ENCODE results near the gene PAM. TPM values are rescaled to one million over a fixed set of nuclear protein-coding genes. Genes with fewer than 3 reads are reported as not detected.

PAM gene
- total and polyA plus RNA-seq, 7 donors = 14.3 to 261 (median 198) TPM

DNA sequence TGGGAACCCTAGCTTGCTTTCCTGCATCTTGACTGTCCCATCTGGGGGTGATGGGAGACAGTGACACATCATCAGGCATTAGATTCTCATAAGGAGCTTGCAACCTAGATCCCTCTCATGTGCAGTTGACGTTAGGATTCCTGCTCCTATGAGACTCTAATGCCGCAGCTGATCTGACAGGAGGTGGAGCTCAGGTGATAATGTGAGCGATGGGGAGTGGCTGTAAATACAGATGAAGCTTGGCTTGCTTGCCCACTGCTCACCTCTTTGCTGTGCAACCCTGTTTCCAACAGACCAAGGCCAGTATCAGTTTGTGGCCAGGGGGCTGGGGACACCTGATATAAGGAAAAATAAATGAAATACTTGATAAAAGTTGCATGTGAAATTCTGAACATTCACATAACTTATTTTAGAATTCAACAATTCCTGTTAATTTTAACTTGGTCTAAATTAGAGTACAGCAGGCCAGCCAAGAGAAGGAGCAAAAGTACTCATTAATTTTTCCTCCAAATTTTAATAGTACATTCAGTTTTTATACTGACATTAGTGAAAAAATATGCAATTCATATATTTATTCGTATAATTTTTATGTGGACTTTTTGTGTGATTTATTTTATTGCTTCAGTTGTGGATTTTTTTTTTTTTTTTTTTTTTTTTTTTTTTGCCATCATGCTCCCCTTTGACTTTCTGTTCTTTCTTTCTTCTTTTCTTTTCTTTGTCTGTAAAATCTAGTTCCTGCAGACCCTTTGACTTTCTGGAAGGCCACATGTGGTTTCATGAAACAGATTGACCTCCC is 11.4 kb downstream of the PAM start:
- no peaks in the 10 kb centered on the region for H3K27me3 ChIP-seq
- WGBS, 2 donors = 92% methylated on average over 4 of the region's 4 CpGs
- H3K4me1 ChIP-seq = peaks cover 0 to 27% (median 20%) of the 10 kb centered on the region in 4 donors
- H3K27ac ChIP-seq = no peak overlapping the region
- no peak for TF ChIP-seq POLR2AphosphoS5 (IDR thresholded peaks at IDR 0.05)
- no peak for TF ChIP-seq POLR2A (IDR thresholded peaks at IDR 0.05)
- no peak for TF ChIP-seq CTCF (IDR thresholded peaks at IDR 0.05)
- TF ChIP-seq EP300 (IDR thresholded peaks at IDR 0.05) = no peak
- no peaks in the 10 kb centered on the region for H3K9me3 ChIP-seq
- H3K4me3 ChIP-seq = no peak overlapping the region
- intact Hi-C loops (cut with DNase I) = no loop called here
- no peaks in the 10 kb centered on the region for H3K36me3 ChIP-seq
- no peak for DNase-seq

DNA sequence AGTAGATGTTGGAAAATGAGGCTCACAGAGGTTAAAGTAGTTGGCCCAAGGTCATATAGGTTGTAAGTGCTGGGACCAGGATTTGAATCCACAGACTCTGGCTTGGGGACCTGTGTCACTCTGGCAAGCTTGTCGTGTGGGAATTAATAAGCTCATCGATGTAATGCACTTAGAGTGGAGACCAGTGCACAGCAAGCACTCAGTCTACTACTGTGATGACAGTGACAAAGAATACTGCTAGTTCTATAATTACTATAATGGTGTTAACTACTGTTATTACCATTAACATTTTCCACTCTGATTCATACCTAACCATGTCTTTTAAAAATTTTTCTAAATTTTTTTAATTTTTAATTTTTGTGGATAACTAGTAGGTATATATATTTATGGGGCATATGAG is 12.8 kb downstream of the PAM start:
- Histone ChIP-seq H3K4me3 (no peak overlapping the region), H3K27ac (no peak overlapping the region), H3K4me1 (peaks cover 0 to 22% (median 13%) of the 10 kb centered on the region in 4 donors), H3K27me3 (no peaks in the 10 kb centered on the region), H3K9me3 (no peaks in the 10 kb centered on the region), H3K36me3 (no peaks in the 10 kb centered on the region)
- DNase-seq = no peak
- 81 to 92% methylated on average over 2 of the region's 2 CpGs for WGBS, 2 donors
- intact Hi-C loops (cut with DNase I) = no loop called here
- TF ChIP-seq POLR2AphosphoS5 (IDR thresholded peaks at IDR 0.05) (no peak), EP300 (IDR thresholded peaks at IDR 0.05) (no peak), POLR2A (IDR thresholded peaks at IDR 0.05) (no peak), CTCF (IDR thresholded peaks at IDR 0.05) (no peak)

DNA sequence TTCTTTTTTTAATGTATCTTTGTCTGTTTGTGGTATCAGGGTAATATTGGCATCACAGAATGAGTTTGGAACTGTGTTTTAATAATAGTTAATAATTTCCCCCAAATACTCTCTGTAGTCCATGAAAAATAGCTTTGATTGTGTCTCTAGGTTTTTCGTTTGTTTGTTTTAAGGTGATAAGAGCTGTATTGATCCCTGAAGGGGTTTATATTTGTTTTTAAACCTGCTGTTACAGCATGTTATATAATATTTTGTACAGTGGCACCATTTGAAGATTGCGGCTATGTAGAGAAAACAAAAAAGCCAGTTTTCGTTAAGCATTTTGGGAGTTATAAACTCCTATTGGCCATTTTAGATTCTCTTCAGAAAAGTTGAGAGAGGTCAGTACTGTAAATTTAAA is 15.7 kb downstream of the PAM start:
- no peak overlapping the region for H3K4me3 ChIP-seq
- intact Hi-C loops (cut with DNase I) = no loop called here
- H3K4me1 ChIP-seq = peaks cover 0 to 14% (median 10%) of the 10 kb centered on the region in 4 donors
- 89 to 92% methylated on average over 3 of the region's 3 CpGs for WGBS, 2 donors
- no peak for DNase-seq
- H3K27me3 ChIP-seq = no peaks in the 10 kb centered on the region
- H3K27ac ChIP-seq = no peak overlapping the region
- no peaks in the 10 kb centered on the region for H3K9me3 ChIP-seq
- no peaks in the 10 kb centered on the region for H3K36me3 ChIP-seq
- no peak for TF ChIP-seq POLR2AphosphoS5 (IDR thresholded peaks at IDR 0.05)
- TF ChIP-seq CTCF (IDR thresholded peaks at IDR 0.05) = no peak
- no peak for TF ChIP-seq POLR2A (IDR thresholded peaks at IDR 0.05)
- TF ChIP-seq EP300 (IDR thresholded peaks at IDR 0.05) = no peak

GRCh38 chr5:102771435-102771834 is 16.3 kb downstream of the PAM start:
- Histone ChIP-seq H3K4me1 (peaks cover 0 to 14% (median 10%) of the 10 kb centered on the region in 4 donors), H3K9me3 (no peaks in the 10 kb centered on the region), H3K36me3 (no peaks in the 10 kb centered on the region), H3K27ac (no peak overlapping the region), H3K4me3 (no peak overlapping the region), H3K27me3 (no peaks in the 10 kb centered on the region)
- intact Hi-C loops (cut with DNase I) = no loop called here
- DNase-seq = no peak
- TF ChIP-seq EP300 (IDR thresholded peaks at IDR 0.05) = no peak
- no peak for TF ChIP-seq POLR2AphosphoS5 (IDR thresholded peaks at IDR 0.05)
- TF ChIP-seq CTCF (IDR thresholded peaks at IDR 0.05) = no peak
- no peak for TF ChIP-seq POLR2A (IDR thresholded peaks at IDR 0.05)
